HepG2 (cell line): Measurements from ENCODE around the gene NEDD1. TPM values are rescaled to one million over a fixed set of nuclear protein-coding genes. Genes with fewer than 3 reads are reported as not detected.

ENCODE experiments used
- ATAC-seq: fragments of 200-7000 bp; cut with Tn5 transposase; 3 replicates; pipeline ENCODE4 v1.9.1; 2020; ENCODE audit warnings: mild to moderate bottlenecking, moderate library complexity
- BruUV-seq: library from RNA; stranded (reverse); fragments of 400-500 nt; replicated peaks from 2 replicates; lab custom pipeline; 2021; lab: Mats Ljungman, UMichigan
- CTCF ChIA-PET: fragments of 300-600 bp; formaldehyde crosslinking; extraction: SDS; loops from one replicate; lab custom pipeline; 2021; ENCODE audit warnings: low total read pairs, inconsistent platforms, low intra/inter-chr PET ratio; lab: Yijun Ruan, JAX
- POLR2A ChIA-PET: fragments of 350-600 bp; sonication (Branson Sonifier 250); formaldehyde crosslinking; loops from one replicate; lab custom pipeline; 2020; ENCODE audit warnings: antibody characterized with exemption, inconsistent platforms; lab: Yijun Ruan, JAX
- DNase-seq: peaks from one replicate; pipeline ENCODE4 v3.0.0-alpha.2; 2015; ENCODE audit warnings: low spot score
- FAIRE-seq: peaks from 3 replicates; lab custom pipeline; 2011; peaks lifted over from hg19 to GRCh38; lab: Jason Lieb, UNC
- H2AFZ ChIP-seq: one replicate; pipeline ENCODE4 v1.6.1; 2011; ENCODE audit warnings: low read length, inconsistent platforms
- H3K27ac ChIP-seq: fragments of 300-600 bp; 3 replicates; pipeline ENCODE4 v1.8.0; 2011; ENCODE audit warnings: mixed run types, mild to moderate bottlenecking, mixed read lengths, low read length, inconsistent platforms; ENCODE audit not compliant: insufficient read depth; ENCODE audit errors: extremely low read length
- H3K27me3 ChIP-seq, 2 experiments: fragments of 200-600 bp in 1 of 2; 2 replicates in 1 of 2; 3 replicates in 1 of 2; pipeline versions ENCODE4 v1.6.0 to v1.8.0; 2011; ENCODE audit warnings: low read length in 2 of 2, mild to moderate bottlenecking in 2 of 2, moderate library complexity in 2 of 2, inconsistent platforms in 1 of 2; ENCODE audit not compliant: insufficient read depth in 2 of 2, control insufficient read depth in 1 of 2
- H3K36me3 ChIP-seq, 2 experiments: fragments of 200-600 bp in 1 of 2; replicated peaks in 1 of 2; 2 replicates in 1 of 2; 3 replicates in 1 of 2; pipeline versions ENCODE4 v1.5.1 to v1.8.0; 2011; ENCODE audit warnings: low read length in 2 of 2, inconsistent platforms in 1 of 2; ENCODE audit not compliant: insufficient read depth in 2 of 2, control insufficient read depth in 1 of 2
- H3K4me1 ChIP-seq: 2 replicates; pipeline ENCODE4 v1.5.1; 2012; ENCODE audit warnings: low read length, inconsistent platforms; ENCODE audit not compliant: insufficient read depth
- H3K4me2 ChIP-seq: 2 replicates; pipeline ENCODE4 v1.6.0; 2011; ENCODE audit warnings: low read depth, low read length, inconsistent platforms
- H3K4me3 ChIP-seq, 3 experiments: fragments of 200-600 bp in 1 of 3; sonication (generic), shearing (Covaris generic) in 1 of 3; replicated peaks in 1 of 3; 2 replicates each; pipeline ENCODE4 v1.5.1; 2011 to 2016; ENCODE audit warnings: low read length in 3 of 3, inconsistent platforms in 2 of 3, low read depth in 2 of 3, mild to moderate bottlenecking in 2 of 3, control low read depth in 1 of 3, mixed read lengths in 1 of 3; ENCODE audit not compliant: insufficient read depth in 1 of 3
- H3K79me2 ChIP-seq: one replicate; pipeline ENCODE4 v1.6.1; 2011; ENCODE audit warnings: low read length, inconsistent platforms; ENCODE audit not compliant: insufficient read depth
- H3K9ac ChIP-seq: 2 replicates; pipeline ENCODE4 v1.6.0; 2011; ENCODE audit warnings: mild to moderate bottlenecking, low read depth, low read length, inconsistent platforms; ENCODE audit not compliant: insufficient read depth
- H3K9me3 ChIP-seq: 2 replicates; pipeline ENCODE4 v1.5.1; 2012; ENCODE audit warnings: mild to moderate bottlenecking, low read length
- H4K20me1 ChIP-seq: 2 replicates; pipeline ENCODE4 v1.6.0; 2011; ENCODE audit warnings: inconsistent platforms, mild to moderate bottlenecking, low read length, moderate library complexity; ENCODE audit not compliant: insufficient read depth
- DNMT3B ChIP-seq: conservative IDR thresholded peaks from 2 replicates; pipeline ENCODE4 v1.6.1; 2016; ENCODE audit warnings: missing biosample characterization, control low read depth
- MYNN ChIP-seq: sonication (generic); formaldehyde crosslinking; IDR thresholded peaks from 2 replicates; pipeline ENCODE4 v1.4.0; 2020; ENCODE audit warnings: mild to moderate bottlenecking, low read depth, missing genetic modification reagents
- POLR2G ChIP-seq: fragments of 200-400 bp; formaldehyde crosslinking; IDR thresholded peaks from 2 replicates; pipeline ENCODE4 v1.6.1; 2018; ENCODE audit warnings: mild to moderate bottlenecking, low read depth, low read length, moderate library complexity
- SATB2 ChIP-seq: sonication (generic); formaldehyde crosslinking; IDR thresholded peaks from 2 replicates; pipeline ENCODE4 v1.5.0; 2020; ENCODE audit warnings: missing genetic modification reagents
- SIN3B ChIP-seq: fragments of 150-350 bp; IDR thresholded peaks from 2 replicates; pipeline ENCODE4 v1.6.1; 2014; ENCODE audit warnings: low read length
- SMARCC2 ChIP-seq: fragments of 450-650 bp; IDR thresholded peaks from 2 replicates; pipeline ENCODE4 v1.6.1; 2017; ENCODE audit warnings: antibody characterized with exemption, mild to moderate bottlenecking
- ZNF589 ChIP-seq: sonication (generic); formaldehyde crosslinking; conservative IDR thresholded peaks from 2 replicates; pipeline ENCODE4 v1.8.0; 2022; ENCODE audit warnings: mild to moderate bottlenecking, moderate library complexity, missing genetic modification reagents
- ZNF777 ChIP-seq: sonication (generic); formaldehyde crosslinking; IDR thresholded peaks from 2 replicates; pipeline ENCODE4 v1.4.0; 2020; ENCODE audit warnings: missing genetic modification reagents
- ZNF782 ChIP-seq: sonication (generic); formaldehyde crosslinking; IDR thresholded peaks from 2 replicates; pipeline ENCODE4 v1.4.0; 2020; ENCODE audit warnings: missing genetic modification reagents, mild to moderate bottlenecking, borderline replicate concordance
- WGBS: methylation state at CpG from one replicate; pipeline ENCODE4 v1.1.6; 2017; ENCODE audit warnings: low lambda C conversion rate; 5-methylcytosine and 5-hydroxymethylcytosine counted together
- in situ Hi-C: cut with HindIII; loops from 2 replicates; pipeline ENCODE4 v1.10.0; 2017; ENCODE audit warnings: low pct_unique_long_range_greater_than_20kb; ENCODE audit not compliant: extremely low pct_ligation_motif_present
- intact Hi-C: fragments of 100-400 bp; cut with micrococcal nuclease; formaldehyde crosslinking; loops from one replicate; pipeline ENCODE4 v1.10.0; 2022; ENCODE audit not compliant: unreplicated experiment
- polyA plus RNA-seq, 8 experiments: library from polyadenylated mRNA; depleted of rRNA in 3 of 8; stranded (reverse) in 7 of 8; unstranded in 1 of 8; fragments of >200 nt; fragmentation: Illumina TruSeq in 4 of 8; extraction: Trizol in 4 of 8; gene quantifications; 2 replicates each; pipeline versions ENCODE4 v1.2.1 to v1.2.3, GENCODE V29; 2011 to 2016; ENCODE audit warnings: low read depth in 4 of 8, missing spikeins in 1 of 8, mixed read lengths in 1 of 8; ENCODE audit not compliant: insufficient read depth in 1 of 8
- total RNA-seq, 5 experiments: library from RNA; depleted of rRNA; stranded (reverse); fragments of >200 nt; fragmentation: Illumina TruSeq; extraction: Trizol; gene quantifications; 2 replicates each; pipeline ENCODE4 v1.2.3, GENCODE V29; 2016; ENCODE audit warnings: low read depth in 1 of 5
- TF ChIP-seq, protein P1 (sequence below): sonication (generic); formaldehyde crosslinking; conservative IDR thresholded peaks from 2 replicates; pipeline ENCODE4 v1.4.0; 2020; ENCODE audit warnings: mild to moderate bottlenecking, missing genetic modification reagents, moderate library complexity
- TF ChIP-seq, protein P2 (sequence below): sonication (generic); formaldehyde crosslinking; IDR thresholded peaks from 2 replicates; pipeline ENCODE4 v1.5.1; 2020; ENCODE audit warnings: mild to moderate bottlenecking, missing genetic modification reagents, borderline replicate concordance

The NEDD1 gene
- total and polyA plus RNA-seq, 2 of the 13 experiments (the other 11 are each of a cell fraction or from before 2014, with no cell fraction given) = 11.2 to 21.5 TPM

GRCh38 chr12:96919510-96920210, 12.6 kb downstream of the NEDD1 start:
- CTCF ChIA-PET = no interaction called here
- POLR2A ChIA-PET = no interaction called here
- no peaks in the 10 kb centered on the region for H3K27me3 ChIP-seq

More at GRCh38 chr12:96919510-96920210, 12.6 kb downstream of the NEDD1 start:
- Histone ChIP-seq H3K79me2 (no peaks in the 10 kb centered on the region), H3K4me3 (no peak overlapping the region), H4K20me1 (no peaks in the 10 kb centered on the region), H3K9ac (no peak overlapping the region), H3K9me3 (no peaks in the 10 kb centered on the region), H2AFZ (no peak overlapping the region), H3K4me1 (no peaks in the 10 kb centered on the region), H3K27ac (no peak overlapping the region), H3K36me3 (no peaks in the 10 kb centered on the region), H3K4me2 (no peak overlapping the region)
- TF ChIP-seq MYNN (CRISPR knock-in tag) = no peak
- no peak for TF ChIP-seq SIN3B
- TF ChIP-seq ZNF589 = no peak
- TF ChIP-seq ZNF777 (CRISPR knock-in tag) = no peak
- no peak for TF ChIP-seq POLR2G
- TF ChIP-seq, protein P1, sequence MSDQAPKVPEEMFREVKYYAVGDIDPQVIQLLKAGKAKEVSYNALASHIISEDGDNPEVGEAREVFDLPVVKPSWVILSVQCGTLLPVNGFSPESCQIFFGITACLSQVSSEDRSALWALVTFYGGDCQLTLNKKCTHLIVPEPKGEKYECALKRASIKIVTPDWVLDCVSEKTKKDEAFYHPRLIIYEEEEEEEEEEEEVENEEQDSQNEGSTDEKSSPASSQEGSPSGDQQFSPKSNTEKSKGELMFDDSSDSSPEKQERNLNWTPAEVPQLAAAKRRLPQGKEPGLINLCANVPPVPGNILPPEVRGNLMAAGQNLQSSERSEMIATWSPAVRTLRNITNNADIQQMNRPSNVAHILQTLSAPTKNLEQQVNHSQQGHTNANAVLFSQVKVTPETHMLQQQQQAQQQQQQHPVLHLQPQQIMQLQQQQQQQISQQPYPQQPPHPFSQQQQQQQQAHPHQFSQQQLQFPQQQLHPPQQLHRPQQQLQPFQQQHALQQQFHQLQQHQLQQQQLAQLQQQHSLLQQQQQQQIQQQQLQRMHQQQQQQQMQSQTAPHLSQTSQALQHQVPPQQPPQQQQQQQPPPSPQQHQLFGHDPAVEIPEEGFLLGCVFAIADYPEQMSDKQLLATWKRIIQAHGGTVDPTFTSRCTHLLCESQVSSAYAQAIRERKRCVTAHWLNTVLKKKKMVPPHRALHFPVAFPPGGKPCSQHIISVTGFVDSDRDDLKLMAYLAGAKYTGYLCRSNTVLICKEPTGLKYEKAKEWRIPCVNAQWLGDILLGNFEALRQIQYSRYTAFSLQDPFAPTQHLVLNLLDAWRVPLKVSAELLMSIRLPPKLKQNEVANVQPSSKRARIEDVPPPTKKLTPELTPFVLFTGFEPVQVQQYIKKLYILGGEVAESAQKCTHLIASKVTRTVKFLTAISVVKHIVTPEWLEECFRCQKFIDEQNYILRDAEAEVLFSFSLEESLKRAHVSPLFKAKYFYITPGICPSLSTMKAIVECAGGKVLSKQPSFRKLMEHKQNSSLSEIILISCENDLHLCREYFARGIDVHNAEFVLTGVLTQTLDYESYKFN (CRISPR knock-in tag) = no peak
- TF ChIP-seq SATB2 (CRISPR knock-in tag) = no peak
- no peak for TF ChIP-seq SMARCC2
- TF ChIP-seq, protein P2, sequence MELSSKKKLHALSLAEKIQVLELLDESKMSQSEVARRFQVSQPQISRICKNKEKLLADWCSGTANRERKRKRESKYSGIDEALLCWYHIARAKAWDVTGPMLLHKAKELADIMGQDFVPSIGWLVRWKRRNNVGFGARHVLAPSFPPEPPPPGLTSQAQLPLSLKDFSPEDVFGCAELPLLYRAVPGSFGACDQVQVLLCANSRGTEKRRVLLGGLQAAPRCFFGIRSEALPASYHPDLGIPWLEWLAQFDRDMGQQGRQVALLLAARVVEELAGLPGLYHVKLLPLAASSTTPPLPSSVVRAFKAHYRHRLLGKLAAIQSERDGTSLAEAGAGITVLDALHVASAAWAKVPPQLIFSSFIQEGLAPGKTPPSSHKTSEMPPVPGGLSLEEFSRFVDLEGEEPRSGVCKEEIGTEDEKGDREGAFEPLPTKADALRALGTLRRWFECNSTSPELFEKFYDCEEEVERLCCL (CRISPR knock-in tag) = no peak
- TF ChIP-seq ZNF782 (CRISPR knock-in tag) = no peak
- no peak for TF ChIP-seq DNMT3B (CRISPR knock-in tag)
- in situ Hi-C loops (no loop called here), intact Hi-C loops (no loop called here)
- FAIRE-seq = no peak
- no TSS peak for BruUV-seq
- DNase-seq = no peak
- no peak for ATAC-seq
- 98% methylated on average over 2 of the region's 2 CpGs for WGBS
